ENCODE measurements around the gene XPR1.

Gene XPR1

DNA sequence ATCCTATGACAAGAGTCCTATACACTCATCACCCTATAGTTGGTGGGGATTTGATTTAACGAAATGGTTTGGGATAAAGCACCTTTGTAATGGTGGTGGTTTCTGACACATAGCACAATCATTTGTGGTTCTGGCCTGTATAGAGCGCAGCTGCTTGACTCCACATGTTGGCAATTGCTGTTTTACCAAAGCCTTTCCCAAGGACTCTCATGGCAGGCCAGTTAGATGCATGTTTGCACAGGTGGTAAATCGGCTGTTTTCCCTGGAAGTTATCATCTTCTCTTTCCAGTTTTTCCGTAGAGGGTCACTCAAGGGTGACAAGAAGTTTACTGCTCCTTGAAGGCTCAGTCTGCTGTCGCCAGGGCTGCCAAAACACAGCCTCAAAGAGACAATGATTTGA is 17.1 kb upstream of the XPR1 start:
- DNase-seq (ENCODE audit: insufficient read length, low spot score) (no peak), FAIRE-seq (no peak)
- TF ChIP-seq, protein P1, sequence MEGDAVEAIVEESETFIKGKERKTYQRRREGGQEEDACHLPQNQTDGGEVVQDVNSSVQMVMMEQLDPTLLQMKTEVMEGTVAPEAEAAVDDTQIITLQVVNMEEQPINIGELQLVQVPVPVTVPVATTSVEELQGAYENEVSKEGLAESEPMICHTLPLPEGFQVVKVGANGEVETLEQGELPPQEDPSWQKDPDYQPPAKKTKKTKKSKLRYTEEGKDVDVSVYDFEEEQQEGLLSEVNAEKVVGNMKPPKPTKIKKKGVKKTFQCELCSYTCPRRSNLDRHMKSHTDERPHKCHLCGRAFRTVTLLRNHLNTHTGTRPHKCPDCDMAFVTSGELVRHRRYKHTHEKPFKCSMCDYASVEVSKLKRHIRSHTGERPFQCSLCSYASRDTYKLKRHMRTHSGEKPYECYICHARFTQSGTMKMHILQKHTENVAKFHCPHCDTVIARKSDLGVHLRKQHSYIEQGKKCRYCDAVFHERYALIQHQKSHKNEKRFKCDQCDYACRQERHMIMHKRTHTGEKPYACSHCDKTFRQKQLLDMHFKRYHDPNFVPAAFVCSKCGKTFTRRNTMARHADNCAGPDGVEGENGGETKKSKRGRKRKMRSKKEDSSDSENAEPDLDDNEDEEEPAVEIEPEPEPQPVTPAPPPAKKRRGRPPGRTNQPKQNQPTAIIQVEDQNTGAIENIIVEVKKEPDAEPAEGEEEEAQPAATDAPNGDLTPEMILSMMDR (IDR thresholded peaks at IDR 0.05; ENCODE audit: insufficient read depth, missing control alignments) = no peak

DNA sequence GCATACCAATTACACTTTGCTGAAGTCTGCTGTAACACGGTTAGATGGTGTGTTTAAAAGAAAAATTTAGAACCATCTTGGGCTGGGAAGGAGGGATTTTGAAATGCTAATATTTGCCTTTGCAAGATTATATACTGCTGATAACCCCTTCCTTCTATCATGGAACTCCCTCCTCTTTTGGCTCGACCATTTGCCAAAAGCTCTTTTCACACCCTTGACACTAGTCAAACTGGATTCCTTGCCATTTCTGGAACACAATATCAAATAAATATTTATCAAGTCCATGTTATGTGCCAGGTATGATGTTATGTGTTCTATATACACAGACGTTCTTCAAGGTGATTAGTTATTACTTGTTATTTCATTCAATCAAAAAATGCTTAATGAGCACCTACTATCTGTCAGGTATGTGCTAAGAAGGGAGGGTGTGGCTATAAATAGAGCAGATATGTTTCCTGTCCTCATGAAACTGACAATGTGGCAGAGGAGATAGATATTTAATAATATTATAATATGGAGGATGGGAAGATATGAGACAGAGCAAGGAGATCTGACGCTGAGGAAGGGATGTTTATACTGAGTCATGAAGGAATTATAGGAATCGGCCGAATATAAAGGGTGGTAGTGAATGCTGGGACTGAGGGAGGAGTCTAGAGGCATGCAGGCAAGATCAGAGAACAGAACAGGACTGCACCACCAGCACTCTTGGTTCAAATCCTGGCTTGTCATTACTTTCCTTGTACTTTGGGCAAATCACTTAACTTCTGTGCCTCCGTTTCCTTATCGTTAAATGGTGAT is 16.1 kb upstream of the XPR1 start:
- DNase-seq (ENCODE audit: insufficient read length, low spot score) (no peak), FAIRE-seq (no peak)
- TF ChIP-seq, protein P1 (IDR thresholded peaks at IDR 0.05; ENCODE audit: insufficient read depth, missing control alignments) = no peak

DNA sequence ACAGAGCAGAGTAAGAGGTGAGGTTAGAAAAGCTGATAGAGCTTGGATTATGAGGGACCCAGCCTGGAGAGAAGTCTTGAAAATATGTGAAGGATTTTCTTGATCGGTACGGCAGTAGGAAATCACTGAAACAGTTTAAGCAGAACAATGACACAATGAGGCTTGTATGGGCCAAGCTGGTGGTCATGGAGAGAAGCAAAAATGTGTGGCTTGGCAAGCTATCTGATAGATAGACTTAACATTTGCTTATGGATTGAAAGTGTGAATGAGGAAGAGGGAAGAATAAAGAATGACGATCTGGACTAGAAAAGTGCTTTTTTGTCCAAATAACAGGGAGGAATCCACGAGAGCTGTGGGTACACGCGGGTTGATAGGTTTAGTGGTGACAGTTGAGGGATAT is 15.4 kb upstream of the XPR1 start:
- TF ChIP-seq, protein P1 (IDR thresholded peaks at IDR 0.05; ENCODE audit: insufficient read depth, missing control alignments) = no peak
- DNase-seq (ENCODE audit: insufficient read length, low spot score) (no peak), FAIRE-seq (no peak)

DNA sequence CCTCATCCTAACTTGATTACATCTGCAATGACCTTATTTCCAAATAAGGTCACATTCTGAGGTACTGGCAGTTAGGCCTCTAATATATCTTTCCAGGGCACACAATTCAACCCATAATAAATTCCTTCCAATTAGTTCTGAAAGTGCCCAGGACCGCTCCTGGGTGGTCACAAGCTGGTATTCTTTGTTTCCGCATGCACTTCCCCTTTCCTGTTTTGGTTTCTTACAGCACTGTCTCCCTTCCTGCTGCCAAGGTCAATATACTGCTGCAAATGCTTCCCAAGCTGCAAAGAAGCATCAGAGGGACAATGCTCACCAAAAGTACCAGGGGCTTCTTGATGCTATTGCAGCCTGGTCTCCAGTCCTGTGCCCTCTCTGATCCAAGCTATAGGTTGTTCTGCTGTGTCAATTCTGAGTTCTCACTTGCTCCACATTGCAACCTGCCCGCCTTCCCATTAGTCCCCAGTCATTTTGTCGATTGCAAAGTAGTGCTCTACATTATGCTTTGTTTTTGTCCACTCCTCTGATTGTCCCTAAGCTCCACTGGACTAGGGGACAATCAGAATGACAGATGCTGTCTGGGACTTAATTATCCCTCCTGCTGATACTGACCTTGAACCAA is 13.9 kb upstream of the XPR1 start:
- TF ChIP-seq, protein P1 (IDR thresholded peaks at IDR 0.05; ENCODE audit: insufficient read depth, missing control alignments) = no peak
- FAIRE-seq (no peak), DNase-seq (ENCODE audit: insufficient read length, low spot score) (no peak)

DNA sequence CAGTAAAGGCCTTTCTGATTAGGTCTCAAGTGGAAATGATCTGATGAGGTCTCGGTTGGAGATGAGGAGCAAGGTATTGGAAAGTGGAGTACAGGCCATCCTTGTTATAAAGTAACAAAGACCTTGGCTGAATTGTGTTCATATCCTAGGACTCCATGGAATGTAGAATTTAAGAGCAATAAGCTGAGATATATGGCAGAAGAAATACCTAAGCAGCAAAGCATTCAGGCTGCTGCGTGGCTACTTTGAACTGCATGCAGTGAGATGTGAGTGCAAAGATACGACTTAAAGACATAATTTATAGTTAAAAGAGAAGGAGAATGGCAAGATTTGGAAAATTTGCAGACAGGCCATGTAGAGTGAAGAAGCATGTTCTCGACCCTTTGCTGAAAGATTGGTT is 11.2 kb upstream of the XPR1 start:
- FAIRE-seq (no peak), DNase-seq (ENCODE audit: insufficient read length, low spot score) (no peak)
- TF ChIP-seq, protein P1 (IDR thresholded peaks at IDR 0.05; ENCODE audit: insufficient read depth, missing control alignments) = no peak

DNA sequence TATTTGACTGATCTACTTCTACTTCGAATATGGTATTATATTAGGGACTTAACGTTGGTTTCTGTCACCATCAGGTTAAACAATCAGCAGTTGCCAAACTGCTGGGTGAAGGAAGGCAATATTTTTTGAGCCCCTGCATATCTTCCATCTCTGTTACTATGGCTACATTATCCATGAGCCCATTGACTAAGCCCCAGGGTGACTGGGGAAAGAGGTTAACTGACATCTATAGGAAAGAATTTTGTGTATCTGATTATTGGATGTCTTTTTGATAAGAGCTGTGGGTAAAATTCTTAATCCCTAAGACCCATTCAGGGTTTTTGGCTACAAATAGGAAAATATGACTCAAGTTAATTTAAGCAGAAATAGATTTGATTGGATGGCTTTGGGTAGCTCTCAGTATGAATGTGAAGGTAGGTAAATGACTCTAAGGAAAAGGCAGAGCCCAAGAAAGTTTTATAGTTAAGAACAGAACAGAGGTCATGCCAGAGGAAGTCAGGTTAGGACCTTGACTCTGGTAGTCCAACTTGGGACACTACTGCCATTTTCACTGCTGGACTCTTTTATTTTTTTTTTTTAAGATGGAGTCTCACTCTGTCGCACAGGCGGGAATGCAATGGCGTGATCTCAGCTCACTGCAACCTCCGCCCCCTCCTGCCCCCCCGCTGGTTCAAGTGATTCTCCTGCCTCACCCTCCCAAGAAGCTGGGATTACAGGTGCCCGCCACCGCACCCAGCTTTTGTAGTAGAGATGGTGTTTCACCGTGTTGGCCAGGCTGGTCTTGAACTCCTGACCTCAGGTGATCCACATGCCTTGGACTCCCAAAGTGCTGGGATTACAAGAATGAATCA is 8.9 kb upstream of the XPR1 start:
- FAIRE-seq (no peak), DNase-seq (ENCODE audit: insufficient read length, low spot score) (no peak)
- TF ChIP-seq, protein P1 (IDR thresholded peaks at IDR 0.05; ENCODE audit: insufficient read depth, missing control alignments) = no peak

Measured in D721Med (cell line).